Amniotic stem cell (primary cell): ENCODE results near the gene TWF2.

Source experiments
- DNase-seq: peaks from one replicate; lab custom pipeline; 2025; lab: John Stamatoyannopoulos, UW

Gene TWF2

DNA sequence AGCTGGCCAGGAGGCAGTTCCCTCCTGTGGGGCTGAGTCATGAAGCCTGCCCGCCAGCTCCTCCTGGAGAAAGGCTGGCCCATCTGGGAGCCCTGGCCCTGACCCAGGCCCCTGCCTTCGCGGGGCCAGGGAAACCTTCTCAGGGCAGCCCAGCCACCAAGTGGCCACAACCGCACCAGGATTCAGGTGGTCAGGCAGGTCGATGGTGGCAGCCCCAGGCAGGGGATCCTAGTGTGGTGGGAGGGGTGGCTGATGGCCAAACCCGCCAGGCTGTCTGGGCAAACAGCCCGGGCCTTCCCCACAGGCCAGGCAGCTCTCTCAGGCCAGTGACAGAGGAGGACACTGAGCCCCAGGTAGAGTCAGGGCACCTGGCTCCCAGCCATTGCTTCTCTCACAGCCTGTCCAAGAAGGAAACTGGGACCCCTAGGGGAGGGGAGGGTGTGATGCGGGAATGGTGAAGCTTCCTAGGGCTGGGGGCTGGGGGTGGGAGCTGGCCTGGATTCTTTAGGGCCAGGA is 1.2 kb downstream of the TWF2 start:
- peak; percentile 71 for DNase-seq

DNA sequence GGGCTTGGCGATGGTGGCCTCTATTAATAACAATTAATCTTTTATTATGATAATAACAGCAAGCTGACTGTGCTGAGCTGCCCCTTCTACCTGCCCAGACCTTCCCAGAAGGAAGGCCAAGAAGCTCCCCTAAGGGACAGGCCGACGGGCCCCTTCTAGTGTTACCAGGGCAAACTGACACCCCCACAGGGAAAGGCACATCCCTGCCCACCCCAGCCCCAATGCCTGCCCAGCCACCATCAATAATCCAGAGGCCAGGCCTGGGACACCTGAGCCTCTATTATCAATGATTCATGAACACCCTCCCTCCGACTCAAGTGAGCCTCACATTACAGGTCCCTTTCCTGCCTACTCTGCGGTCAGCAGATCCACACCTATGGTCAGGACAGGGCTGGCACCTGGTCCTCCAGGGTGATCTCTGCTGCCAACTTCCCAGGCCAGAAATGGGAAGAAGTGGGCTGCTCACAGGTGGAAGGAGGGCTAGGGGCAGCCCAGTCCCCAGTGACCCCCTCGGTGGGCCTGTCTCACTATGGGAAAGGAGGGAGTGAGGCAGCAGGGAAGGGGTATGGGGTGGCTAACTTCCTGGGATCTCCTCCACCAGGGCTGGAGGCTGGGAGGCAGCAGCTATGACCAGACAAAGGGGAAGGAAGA is 1.8 kb downstream of the TWF2 start:
- DNase-seq, result no peak

DNA sequence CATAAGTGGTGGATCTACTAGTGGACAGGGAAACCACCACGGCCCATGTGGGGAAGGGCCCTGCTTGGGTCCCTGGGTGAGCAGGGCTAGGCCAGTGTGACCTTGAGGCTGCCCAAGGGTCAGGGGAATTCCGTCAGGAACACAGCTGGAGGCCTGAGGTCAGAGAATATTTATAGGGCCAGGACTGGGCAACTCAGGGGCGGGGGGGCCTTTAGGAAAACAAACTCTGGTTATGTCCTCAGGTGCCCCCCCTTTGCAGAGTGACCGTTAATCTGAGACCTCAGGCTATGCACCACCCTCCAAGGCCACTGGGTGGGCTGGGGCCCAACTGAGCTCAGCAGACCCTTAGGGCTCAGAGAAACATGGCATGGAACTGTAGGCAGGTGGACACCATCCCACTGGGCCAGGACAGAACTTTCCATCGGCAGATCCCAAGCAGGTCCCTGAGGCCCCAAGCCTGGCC is 2.5 kb downstream of the TWF2 start:
- no peak for DNase-seq

- no peak for DNase-seq
Observed at GRCh38 chr3:52234516-52235447, 4.2 kb downstream of the TWF2 start.

DNA sequence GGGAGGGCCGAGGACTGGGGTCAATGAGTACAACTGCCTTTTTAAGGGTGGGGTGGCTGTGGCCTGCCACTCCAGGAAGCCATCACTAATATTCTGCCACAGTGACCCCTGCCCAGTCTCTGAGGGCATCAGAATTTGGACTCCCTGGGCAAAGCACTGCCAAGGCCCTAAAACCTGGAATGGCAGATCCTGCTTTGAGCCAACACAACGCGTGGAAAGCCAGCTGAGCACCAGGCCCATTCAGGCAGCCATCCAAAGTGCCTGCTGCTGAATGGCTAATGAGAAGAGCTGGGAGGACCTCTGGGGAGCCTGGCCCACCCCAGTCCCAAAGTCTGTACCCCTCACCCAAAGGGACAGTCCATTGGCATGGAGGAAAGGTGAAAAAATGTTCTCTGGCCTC is 5.0 kb downstream of the TWF2 start:
- DNase-seq, result no peak

DNA sequence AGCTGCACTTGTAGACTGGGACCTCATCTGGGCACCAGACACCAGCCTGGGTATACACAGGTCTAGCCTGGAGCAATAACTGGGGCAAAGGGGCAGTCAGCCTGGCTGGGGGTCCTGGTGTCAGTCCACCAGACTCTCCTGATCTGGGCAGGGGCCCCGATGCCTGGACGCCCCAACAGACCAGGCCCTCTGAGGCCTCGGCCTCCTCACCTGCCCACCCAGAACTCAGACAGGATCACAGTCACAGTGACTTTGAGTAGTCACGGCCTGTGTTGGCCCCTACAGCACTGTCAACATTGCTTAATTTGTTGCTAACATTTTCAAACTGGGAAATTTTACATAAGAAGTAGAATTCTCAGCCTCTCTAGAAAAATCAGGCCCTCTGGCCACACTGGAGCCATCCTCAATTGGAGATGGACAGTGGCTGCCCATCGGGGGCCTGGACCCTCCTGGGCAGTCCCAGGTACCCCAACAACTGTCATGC is 5.8 kb downstream of the TWF2 start:
- no peak for DNase-seq

DNA sequence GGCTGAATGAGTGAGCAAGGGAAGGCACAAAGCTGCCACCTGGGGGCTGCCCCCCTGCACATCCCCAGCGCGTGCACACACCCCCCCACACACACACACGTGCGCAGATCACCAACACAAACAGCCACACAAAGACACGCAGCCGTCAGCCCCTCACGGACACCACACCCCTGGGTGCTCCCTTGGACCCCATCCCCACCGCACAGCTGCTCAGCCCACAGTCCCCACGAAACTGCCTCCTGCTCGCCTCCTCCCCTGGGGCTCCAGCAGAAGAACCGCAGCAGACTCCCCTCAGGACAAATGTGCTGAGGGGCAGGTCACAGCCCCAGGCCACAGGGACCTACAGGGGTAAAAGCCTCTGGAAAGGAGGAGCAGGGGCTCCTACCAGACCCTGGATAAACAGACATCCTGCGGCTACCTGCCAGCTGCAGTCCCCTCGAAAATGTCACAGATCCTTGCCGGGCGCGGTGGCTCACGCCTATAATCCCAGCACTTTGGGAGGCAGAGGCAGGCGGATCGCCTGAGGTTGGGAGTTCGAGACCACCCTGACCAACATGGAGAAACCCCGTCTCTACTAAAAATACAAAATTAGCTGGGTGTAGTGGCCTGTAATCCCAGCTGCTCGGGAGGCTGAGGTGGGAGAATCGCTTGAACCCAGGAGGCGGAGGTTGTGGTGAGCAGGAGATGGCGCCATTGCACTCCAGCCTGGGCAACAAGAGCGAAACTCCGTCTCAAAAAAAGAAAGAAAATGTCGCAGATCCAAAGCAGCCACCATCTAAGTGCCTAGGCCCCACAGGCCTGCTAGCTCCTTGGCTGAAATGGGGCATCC is 6.5 kb downstream of the TWF2 start:
- no peak for DNase-seq

DNA sequence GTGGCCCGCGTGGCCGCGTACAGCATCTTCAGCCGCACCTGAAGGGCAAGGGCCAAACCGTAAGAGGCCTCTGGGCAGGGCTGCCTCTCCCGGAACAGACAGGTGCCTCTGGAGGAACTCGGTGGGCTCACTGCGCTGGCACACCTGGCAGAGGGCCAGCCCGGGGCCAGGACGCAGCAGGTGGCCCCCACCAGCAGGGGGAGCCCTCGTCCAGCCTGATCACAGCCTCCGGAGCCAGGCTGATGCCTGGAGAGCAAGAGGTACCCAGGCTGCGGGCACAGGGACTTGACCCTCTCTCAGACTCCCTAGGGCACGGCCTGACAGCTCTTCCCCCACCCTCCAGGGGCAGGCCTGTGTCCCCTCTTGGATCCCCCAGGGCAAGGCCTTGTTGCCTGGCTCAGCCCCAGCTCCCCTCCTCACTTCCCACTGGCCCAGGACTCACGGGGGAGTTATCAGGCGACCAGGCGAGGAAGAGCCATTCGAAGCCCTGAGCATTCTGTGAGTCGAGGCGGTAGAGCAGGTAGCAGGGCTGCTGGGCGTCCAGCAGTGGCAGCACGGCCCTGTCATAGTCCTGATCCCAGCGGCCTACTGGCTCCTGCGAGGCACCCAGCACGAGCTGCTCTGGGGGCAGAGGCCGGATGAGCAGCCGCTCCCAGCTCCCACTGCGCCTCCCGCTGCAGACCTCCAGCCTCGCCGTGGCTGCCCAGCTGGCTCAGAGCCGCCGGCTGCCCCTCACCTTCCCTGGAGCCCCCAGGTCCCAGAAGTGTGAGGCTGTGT is 7.3 kb downstream of the TWF2 start:
- no peak for DNase-seq

DNA sequence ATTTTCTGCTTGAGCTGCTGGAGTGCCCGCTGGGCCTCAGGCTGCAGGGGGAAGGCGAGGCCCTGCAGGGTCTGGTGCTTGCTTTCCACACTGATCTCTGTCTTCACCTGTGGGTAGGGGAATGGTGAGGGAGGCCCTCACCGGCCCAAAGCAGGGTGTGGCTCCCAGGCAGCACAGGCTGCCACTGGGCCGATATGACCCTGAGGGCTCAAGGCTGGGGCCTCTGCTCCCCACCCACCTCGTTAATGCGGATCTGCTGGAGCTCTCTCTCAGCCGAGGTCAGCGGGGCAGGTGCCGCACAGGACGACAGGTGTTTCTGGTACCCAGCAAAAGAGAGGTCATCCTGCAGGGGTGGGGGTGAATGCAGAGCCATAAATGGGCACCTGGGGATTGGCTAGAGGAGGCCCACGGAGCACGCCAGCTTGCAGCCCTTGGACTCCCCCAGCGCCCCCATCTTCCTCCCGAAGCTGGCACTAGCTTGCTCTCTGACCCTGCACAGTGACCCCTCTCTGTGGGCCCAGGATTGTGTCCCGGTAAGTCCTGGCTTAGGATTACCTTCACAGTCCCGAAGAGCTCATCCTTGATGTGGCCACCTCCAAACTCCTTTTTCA is 8.0 kb downstream of the TWF2 start:
- no peak for DNase-seq

- no peak for DNase-seq
Observed at GRCh38 chr3:52230461-52230860, 8.5 kb downstream of the TWF2 start.

DNA sequence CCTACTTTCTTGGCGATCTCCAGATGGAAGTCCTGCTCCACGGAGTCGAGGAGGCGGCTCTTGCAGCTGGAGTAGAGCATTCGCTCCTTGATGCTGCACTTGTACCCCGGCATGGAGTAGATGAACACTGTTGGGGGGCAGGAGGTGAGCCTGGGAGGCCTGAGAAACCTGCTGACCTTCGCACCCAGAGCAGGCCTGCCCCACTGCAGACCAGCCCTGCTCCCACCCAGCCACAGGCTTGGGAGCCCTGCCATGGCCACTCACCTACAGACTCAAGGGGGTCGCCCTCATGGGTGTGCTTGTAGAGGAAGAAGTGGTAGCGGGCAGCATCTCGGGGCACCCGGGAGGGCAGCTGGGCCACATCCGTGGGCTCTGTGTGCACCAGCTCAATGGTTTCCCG is 9.3 kb downstream of the TWF2 start:
- DNase-seq, result no peak

DNA sequence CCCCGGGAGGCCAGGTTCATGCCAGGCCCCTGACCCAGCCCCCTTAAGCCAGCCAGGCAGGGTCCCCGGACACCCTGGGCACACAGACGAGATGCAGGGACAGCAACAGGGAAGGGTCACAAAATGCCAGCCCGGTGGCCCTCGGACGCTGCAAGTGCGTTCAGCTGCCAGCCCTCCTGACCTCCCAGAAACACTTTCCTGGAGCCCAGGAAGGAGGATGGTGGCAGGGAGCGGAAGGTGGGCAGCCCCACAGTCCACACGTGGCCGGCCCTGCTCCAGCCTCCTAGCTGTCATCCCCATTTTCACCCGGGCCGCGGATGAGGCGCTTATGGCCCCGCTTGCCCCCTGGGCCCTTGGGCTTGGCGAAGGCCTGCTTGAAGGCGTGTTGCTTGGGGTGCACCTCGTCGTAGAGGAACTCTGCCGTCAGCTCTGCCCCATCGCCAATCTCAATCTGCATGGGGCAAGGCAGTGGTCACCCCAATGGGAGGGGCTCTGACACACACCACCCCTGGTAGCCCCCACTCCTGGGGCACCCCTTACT is 10.1 kb downstream of the TWF2 start:
- no peak for DNase-seq

GRCh38 chr3:52228266-52228665 is 10.7 kb downstream of the TWF2 start:
- no peak for DNase-seq

DNA sequence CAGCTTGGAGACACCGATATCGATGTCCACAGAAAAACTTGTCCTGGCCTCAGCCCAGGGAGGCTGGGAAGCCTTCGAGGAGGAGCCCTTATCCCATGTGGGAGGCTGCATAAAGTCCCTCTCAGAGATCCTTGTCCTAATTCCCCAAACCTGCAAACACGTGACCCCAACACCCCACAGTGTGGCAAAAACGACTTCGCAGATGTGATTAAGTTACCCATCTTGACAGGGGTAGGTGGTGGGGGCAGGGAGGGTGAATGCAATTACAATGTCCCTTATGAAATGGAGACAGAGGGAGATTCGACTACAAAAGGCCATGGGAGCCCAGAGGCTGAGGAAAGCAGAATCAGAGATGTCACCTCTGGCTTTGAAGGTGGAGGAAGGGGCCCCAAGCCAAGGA is 11.2 kb downstream of the TWF2 start:
- no peak for DNase-seq

DNA sequence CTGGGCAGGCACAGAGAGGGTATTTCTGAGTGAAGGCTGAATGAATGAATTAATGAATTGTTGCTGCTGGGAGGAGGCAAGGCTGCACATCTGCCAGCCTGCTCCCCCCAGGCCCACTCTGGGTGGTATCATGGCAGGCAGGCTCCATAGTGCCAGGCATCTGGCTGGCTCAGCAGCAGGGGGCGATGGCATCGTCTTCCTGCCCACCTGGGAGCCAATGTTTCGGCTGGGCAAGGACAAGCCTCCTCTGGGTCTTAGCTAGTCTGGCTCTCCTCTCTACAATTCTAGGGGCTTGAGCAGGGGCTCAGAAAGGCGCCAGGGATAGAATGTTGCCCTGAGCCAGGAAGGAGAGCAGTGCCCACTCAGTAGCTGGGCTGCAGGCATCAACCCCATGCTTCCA is 11.8 kb downstream of the TWF2 start:
- no peak for DNase-seq

DNA sequence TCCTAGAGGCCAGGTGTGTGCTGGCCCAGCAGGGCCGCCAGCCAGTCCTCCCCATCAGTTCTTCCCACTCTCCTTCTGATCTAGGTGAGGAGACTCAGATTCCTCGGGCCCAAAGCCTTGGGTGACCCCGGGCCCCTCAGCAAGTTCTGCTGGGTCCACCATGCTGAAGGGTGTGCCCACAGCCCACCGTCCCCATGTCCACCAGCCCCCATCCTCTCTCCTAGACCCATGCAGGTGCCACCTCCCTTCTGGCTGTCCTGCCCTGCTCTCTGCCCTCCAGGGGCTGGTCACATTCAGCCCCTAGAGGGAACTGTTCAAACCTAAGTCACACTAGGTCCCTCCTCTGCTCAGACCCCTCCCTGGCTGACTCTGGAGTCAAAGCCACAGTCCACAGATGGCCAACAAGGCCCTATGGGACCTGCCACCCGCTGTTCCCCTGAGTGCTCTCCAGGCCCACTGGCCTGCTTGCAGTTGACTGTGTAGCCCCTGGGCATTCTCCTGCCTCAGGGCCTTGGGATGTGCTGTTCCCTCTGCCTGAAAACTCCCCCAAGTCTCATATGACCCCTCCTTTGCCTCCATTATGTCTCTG is 12.6 kb downstream of the TWF2 start:
- DNase-seq, result no peak

DNA sequence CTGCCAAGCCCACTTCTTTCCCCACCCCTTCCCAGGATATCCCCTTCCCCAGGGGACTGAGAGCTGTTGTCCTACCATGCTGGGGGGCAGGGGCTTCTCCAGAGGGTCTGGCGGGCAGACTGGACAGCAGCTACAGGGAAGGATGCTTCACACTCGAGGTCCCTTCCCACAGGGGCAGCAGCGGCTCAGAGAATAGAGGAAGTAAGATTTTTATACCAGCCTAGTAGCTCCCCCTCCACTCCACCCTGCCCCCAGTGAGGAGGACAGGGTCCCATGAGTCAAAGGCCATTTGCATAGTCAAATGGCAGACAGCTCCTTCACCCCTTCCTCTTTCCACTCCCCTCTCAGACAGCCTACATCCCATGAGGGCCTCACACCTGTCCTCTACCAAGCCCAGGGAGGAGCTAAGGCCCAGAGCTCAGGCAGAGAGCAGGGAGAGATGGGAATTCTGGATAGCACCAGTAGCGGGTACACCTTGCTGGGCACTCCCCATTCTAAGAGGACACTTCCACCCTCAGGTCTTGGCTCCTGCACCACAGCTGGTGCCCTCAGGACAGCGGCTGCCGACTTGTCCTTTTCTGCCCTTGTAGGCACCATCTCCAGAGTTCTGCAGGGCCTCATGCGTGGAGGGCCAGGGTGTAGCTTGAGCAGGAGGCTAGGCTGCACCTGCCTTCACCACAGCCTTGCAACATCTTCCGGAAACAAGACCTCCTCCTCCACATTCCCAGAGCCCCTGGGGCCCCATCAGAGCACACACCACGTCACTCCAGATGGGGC is 13.3 kb downstream of the TWF2 start, which contains the start of gene TLR9:
TLR9 (minus strand) TSS at position 194 of the 777 bp plus-strand sequence; CDS start at position 78, 116 bp downstream.
- DNase-seq, result no peak

DNA sequence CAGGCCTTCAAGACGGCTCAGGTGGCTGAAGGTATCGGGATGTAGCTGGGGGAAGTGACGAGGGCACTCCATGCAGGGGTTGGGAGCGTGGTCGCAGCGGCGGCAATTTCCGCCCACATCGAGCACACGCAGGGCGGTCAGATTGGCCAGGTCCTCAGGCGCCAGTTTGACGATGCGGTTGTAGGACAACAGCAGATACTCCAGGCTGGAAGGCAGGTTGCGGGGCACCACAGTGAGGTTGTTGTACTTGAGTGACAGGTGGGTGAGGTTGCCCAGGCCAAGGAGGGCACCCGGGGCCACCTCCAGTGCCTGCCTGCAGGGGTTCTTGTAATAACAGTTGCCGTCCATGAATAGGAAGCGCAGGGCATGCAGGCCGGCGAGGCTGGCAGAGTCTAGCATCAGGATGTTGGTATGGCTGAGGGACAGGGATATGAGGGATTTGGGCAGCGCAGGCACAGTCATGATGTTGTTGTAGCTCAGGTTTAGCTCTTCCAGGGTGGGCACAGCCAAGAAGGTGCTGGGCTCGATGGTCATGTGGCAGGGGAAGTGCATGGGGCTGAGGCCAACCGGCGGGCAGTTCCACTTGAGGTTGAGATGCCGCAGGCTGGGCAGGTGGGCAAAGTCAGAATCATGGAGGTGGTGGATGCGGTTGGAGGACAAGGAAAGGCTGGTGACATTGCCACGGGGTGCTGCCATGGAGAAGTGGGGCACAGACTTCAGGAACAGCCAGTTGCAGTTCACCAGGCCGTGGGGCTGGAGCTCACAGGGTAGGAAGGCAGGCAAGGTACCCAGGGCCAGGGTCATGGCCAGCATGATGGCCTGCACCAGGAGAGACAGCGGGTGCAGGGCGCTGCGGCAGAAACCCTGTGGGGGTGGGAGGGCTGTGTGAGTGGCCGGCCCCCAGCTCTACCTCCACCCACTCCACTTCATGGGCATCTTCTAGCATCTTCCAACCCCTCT is 15.2 kb downstream of the TWF2 start:
- DNase-seq, result no peak
